Lung microvascular endothelial cell (primary cell): Measurements from ENCODE around the gene DNPH1. TPM values are rescaled to one million over a fixed set of nuclear protein-coding genes. Genes with fewer than 3 reads are reported as not detected.

Source experiments
- DNase-seq, 2 donors: peaks; one replicate each; pipeline versions ENCODE4 v3.0.0 to v3.0.0-alpha.2; 2010; ENCODE audit warnings: low read depth in 2 of 2
- total RNA-seq: library from RNA; depleted of rRNA; stranded (reverse); fragments of >200 nt; gene quantifications from 2 replicates; pipeline ENCODE4 v1.2.1, GENCODE V29; 2014

The DNPH1 gene
- total RNA-seq, 1 donor from 2014 or later: 26.8 TPM

DNA sequence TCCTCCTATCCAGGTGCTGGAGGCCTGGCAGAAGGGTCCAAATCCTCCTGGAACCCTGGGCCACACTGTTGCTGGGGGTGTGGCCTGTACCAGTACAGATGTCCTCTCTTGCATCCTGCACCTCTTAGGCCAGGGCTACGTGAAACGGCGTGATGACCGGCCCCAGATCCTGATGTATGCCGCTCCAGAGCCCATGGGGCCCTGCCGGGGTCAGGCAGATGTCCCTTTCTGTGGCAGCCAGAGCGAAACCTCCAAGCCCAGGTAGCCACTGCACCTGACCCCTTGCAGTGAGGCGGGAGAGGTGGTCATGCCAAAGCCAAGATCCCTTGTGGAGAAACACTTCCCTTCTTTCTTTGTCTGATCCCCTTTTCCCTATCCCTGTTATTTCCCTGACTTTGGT, 14.2 kb downstream of the DNPH1 start:
- no peak for DNase-seq

DNA sequence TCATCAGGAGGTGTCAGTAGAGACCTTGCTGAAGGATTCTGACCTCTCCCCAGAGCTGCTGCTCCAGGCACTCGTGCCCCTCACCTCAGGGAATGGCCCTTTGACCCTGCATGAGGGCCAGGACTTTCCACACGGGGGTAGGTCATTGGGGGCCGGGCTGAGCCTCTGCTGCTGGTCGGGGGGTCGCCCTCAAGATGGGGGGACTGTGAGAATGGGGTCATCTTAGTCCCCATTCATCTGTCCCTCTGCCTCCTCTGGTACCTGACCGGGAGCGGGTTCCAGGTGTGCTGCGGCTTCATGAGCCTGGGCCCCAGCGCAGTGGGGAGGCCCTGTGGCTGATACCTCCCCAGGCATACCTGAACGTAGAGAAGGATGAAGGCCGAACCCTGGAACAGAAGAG, 15.8 kb downstream of the DNPH1 start:
- DNase-seq: no peak

DNA sequence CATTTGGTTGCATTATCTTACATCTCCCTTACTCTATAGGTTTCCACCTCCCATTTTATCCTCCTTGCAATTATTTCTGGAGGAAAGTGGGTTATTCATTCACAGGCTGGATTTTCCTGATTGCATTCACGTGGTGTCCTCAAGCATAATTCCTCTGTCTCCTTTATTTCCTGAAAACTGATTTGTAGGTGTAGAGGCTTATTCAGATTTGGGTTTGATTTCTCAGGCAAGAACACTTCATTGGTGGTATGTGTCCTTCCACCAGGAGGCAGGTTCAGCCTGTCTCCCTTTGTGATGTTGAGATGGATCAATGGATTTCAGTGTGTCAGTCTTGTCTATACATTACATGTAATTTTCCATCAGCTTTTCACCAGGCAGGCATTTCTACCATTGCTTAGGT, 17.3 kb downstream of the DNPH1 start:
- DNase-seq: peak in 1 of 2 donors; percentile 48

DNA sequence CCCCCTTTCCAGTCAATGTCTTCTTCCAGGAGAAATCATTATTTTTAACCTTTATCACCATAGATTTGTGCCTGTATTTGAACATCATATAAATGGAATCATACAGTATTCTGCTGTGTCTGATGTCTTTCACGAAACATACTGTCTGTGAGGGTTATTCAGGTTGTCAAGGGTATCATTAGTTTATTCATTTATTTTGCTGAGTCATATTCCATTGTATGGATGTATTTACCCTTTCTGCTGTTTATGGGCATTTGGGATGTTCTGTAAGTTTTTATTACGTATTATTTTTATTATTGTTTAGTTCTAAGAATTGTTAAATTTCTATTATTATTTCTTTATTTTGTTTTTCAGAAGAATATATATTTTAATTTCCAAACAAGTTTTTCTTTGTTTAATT, 22.0 kb downstream of the DNPH1 start:
- no peak for DNase-seq

DNA sequence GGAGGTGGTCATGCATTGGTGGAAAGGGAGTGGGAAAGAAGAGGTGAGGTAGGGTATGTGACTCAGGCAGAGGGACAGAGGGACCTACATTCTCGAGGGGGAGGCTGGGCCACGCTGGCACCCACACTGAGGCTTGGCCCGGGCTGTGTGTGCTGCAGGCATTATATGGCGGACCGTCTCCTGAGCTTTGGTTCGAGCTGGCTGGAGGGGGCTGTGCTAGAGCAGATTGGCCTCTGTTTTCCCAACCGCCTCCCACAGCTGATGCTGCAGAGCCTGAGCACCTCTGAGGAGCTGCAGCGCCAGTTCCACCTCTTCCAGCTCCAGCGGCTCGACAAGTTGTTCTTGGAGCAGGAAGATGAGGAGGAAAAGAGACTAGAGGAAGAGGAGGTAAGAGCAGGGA, 23.4 kb downstream of the DNPH1 start:
- no peak for DNase-seq

DNA sequence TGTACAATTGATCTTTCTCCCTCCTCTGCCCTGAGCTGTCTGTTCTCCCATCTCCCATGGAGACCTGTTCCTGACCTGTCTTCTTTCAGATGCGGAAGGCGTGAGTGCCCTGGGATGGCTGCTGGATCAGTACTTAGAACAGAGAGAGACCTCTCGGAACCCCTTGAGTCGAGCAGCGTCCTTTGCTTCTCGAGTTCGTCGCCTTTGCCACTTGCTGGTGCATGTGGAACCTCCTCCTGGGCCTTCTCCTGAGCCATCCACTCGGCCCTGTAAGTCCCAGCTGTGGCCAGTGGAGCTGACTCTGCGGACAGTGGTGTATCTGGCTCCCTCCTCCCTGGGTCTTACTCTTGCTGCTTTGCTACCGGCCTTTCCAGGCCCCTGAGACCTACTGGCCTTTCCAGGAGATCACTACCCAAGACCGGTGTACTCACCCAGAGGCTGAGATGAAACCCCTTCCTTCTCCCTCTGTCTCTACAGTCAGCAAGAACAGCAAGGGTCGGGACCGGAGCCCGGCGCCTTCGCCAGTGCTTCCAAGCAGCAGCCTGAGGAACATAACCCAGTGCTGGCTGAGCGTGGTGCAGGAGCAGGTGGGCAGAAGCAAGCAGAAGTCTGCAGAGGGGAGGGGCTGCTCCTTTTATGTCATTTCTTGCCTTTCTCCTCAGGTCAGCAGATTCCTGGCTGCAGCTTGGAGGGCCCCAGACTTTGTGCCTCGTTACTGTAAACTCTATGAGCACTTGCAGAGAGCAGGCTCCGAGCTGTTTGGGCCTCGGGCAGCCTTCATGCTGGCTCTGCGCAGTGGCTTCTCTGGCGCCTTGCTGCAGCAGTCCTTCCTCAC, 24.8 kb downstream of the DNPH1 start:
- no peak for DNase-seq

DNA sequence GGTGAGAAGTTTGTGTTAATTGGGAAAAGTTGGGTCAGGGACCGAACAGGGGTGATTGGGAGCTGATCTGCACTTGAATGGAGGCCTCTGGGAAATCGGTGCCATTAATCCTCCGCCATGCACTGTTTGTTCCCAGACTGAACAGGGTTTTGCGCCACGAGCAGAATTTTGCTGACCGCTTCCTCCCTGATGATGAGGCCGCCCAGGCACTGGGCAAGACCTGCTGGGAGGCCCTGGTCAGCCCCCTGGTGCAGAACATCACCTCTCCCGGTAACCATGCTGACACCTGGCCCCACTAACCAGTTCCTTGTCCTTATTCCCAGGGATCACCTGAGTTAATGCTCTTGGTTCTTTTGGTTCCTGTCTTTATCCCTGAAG, 25.6 kb downstream of the DNPH1 start:
- no peak for DNase-seq

DNA sequence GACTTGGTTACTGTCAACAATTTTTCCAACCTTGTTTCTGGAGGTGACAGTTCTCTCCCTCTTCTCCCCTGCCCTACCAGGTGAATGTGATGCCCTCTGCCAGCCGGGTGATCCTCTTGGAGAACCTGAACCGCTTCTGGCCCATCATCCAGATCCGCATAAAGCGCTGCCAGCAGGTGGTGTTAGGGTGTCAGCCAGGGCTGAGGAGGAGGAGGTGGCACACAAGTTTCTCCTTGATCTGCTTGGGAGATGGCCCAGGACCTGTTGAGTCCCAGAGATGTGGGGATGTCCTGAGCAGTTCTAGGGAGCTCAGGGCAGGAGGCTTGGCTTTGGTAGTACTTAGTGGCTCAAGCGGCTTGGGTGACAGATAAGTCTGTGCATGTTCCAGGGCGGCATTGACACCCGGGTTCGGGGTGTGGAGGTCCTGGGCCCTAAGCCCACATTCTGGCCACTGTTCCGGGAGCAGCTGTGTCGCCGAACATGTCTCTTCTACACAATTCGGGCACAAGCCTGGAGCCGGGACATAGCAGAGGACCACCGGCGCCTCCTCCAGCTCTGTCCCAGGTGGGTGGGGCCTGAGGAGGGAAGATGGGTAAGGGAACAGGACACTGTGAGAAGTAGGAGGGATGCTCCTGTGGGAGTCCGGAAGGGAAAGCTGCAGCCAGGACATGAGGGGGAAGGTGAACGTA, 26.1 kb downstream of the DNPH1 start:
- DNase-seq: no peak

DNA sequence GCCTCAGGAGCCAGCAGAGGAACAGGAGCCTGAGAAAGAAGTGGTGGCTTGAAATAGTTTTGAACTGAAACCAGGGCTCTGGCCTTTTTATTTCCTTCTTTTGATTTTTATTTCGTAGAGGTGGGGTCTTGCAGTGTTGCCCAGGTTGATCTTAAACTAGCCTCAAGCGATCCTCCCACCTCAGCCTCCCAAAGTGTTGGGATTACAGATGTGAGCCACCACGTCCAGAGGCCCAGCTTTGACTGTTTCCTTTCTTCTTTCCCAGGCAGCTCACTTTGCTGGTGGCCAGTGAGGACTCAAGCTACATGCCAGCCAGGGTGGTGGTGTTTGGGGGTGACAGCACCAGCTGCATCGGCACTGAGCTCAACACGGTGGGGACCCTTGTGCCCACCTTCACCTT, 26.8 kb downstream of the DNPH1 start:
- no peak for DNase-seq

DNA sequence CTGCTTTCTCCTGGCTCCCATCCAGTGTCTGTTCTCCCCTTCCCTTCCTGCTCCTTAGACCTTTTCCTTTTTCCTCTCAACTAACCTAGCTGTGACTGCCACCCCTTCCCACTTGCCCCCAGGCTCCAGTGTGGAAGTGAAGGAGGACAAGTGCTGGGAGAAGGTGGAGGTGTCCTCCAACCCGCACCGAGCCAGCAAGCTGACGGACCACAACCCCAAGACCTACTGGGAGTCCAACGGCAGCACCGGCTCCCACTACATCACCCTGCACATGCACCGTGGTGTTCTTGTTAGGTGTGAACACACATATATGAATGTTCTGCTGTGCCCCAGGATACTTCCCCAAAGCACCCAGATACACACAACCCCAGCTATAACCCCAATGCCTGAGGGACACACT, 28.7 kb downstream of the DNPH1 start:
- no peak for DNase-seq

DNA sequence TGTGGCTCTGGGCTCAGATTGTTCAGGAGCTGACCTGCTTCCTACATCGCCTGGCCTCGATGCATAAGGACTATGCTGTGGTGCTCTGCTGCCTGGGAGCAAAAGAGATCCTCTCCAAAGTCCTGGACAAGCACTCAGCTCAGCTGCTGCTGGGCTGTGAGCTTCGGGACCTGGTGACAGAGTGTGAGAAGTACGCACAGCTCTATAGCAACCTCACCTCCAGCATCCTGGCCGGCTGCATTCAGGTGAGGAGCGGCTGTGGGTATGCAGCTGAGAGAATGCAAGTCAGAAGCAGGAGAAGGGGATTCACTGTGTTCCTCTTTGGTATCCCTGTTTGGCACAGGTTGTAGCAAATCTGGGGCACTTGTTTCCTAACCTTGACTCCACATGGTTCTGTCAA, 29.4 kb downstream of the DNPH1 start:
- no peak for DNase-seq

DNA sequence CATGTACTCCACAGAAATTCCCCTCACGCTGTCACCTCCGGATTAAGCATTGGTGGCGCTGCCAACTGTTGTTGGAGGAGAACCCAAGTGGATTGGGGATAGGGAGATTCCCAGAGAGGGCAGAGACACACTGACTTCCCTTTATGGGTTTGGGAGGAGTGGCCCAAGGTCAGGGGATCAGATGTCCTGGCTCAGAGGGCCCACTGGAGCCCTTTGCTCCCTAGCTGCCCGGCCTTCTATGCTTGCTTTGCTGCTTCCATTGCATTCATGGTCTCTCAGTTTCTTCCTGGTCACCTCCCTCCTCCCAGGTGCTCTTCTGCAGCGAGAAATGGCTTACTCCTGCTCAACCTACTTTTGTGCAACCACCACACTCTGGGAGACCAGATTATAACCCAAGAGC, 32.9 kb downstream of the DNPH1 start:
- no peak for DNase-seq

DNA sequence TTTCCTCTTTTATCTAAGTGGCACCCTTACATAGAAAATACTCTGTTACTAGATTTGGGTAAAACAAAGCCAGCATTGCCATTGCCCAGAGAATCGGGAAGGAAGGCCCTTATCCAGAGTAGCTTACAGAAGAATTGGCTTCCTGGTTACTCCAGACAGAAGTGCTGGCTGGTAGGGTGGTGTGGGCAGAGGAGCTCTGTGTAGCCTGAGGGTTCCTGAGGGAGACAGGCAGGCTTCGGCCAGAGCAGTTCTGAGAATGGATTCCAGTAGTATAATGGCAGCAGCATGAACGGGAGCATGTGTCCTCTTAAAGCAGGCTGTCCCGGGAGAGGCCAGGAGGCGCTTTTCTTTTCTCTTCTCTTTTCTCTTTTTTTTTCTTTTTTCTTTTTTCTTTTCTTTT, 35.4 kb downstream of the DNPH1 start:
- DNase-seq: no peak

DNA sequence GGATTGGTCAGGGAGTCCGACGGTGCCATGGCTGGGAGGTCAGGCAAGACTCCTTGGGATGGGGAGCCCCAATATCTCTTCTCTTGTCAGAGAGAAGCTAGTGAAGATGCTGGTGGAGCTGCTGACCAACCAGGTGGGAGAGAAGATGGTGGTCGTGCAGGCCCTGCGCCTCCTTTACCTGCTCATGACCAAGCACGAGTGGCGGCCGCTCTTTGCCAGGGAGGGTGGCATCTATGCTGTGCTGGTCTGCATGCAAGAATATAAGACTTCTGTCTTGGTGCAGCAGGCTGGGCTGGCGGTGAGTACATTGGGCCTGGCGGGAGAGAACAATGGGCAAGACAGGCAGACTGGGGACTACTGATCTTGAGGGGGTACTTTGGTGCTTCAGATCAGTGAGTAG, 36.4 kb downstream of the DNPH1 start:
- DNase-seq: no peak

DNA sequence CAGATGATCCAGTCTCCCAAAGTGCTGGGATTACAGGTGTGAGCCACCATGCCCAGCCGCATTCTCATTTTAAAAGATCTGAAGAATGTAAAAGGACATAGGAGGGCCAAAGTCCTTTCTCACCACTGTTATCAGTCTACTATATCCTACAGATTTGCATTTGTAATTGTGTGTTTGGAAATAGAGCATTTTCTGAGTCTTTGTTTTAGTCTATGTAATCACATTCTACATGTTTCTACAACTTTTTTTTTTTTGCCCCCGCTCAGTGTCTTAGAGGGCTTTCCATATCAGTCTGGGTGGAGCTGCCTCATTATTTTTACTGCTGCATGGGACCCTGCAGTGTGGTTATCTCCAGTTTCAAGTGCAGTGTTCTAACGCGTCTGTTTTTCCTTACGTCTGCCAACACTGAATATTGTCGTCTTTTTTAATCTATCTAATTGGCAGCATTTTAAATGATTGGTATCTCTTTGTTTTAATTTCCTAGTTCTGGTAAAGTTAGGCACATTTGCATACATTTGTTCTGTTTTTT, 39.4 kb downstream of the DNPH1 start:
- no peak for DNase-seq

DNA sequence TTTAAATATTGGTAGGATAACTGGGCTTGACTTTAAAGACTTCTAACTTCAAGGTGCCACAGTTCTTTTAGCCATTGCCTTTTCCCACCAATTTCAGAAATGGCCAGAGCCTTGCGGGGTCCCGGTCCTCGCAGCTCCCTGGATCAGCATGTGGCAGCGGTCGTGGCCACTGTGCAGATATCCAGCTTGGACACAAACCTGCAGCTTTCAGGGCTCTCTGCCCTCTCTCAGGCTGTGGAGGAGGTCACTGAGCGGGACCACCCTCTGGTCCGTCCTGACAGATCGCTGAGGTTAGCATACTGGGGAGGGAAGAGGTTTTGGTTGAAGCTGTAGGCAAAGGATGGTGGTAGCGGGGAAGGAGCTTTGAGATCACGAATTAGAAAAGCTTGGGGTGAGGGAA, 40.9 kb downstream of the DNPH1 start:
- DNase-seq: no peak

DNA sequence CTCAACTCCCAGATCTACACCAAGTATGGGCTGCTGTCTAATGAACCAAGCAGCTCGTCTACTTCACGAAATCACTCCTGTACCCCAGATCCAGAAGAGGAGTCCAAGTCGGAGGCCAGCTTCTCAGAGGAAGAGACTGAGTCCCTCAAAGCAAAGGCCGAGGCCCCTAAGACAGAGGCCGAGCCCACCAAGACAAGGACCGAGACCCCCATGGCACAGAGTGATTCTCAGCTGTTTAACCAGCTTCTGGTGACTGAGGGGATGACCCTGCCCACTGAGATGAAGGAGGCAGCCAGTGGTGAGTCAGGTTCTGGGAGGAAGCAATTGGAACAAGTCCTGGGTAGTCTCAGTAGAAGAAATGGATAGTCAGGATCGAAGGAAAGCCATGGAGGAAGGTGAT, 41.5 kb downstream of the DNPH1 start:
- no peak for DNase-seq

DNA sequence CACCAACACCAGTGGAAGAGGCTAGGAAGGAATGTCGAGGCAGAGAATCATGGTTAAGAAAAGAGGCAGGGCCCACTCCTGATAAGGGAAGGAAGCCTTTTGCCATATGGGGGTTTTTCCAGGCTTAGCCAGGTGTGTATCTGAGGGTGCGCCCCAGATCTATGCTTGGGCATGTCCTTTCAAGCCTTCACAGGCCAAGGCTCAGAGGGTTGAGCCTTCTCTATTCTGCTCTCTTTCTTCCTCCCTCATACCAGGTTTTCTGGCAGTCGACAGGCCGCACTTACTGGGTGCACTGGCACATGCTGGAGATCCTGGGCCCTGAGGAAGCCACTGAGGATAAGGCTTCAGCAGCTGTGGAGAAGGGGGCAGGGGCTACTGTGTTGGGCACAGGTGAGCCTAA, 42.6 kb downstream of the DNPH1 start:
- no peak for DNase-seq

DNA sequence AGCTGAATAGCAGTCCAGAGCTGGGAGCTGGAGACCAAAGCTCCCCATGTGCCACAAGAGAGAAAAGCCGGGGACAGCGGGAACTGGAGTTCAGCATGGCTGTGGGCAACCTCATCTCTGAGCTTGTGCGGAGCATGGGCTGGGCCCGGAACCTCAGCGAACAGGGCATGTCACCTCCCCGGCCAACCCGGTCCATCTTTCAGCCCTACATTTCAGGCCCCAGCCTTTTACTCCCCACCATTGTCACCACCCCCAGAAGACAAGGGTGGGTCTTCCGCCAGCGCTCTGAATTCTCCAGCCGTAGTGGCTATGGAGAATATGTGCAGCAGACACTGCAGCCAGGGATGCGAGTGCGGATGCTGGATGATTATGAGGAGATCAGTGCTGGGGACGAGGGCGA, 43.3 kb downstream of the DNPH1 start:
- DNase-seq: no peak

DNA sequence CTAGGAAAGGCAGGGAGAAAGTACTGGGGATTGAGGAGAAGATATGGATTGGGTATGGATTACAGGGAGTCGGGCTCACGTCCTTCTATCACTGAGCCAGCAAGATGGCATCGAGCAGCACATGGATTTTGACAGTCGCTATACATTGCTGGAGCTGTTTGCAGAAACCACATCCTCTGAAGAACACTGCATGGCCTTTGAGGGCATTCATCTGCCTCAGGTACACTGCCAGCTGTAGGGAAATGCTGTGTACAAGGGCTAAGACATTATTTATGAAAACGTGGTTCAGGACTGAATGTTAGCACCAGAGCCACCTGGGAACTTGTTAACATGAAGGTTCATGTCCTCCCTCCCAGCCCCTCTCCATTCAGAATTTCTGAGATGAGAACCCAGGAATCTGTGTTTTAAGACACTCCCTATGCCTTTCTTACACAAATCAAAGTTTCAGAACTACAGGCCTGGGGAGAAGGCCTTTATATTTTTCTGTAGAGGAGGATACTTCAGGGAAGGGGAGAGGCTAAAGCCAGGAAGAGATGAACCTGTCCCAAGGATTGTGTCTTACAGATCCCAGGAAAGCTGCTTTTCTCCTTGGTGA, 43.8 kb downstream of the DNPH1 start:
- no peak for DNase-seq

DNA sequence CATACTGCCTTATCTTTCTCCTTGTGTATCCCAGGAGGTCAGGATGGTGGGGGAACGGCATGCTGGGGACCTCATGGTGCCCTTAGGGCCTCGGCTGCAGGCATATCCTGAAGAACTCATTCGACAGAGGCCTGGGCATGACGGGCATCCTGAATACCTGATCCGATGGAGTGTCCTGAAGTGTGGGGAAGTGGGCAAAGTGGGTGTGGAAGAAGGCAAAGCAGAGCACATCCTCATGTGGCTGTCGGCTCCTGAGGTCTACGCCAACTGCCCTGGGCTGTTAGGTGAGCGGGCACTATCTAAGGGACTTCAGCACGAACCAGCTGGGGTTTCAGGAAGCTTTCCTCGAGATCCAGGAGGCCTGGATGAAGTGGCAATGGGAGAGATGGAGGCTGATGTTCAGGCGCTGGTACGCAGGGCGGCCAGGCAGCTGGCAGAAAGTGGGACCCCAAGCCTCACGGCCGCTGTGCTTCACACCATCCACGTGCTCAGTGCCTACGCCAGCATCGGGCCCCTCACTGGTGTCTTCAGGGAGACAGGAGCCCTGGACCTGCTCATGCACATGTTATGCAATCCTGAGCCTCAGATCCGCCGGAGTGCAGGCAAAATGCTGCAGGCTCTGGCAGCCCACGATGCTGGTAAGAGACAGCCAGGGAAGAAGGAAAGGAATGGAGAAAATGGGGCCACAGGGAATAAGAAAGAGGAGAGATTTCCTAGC, 44.9 kb downstream of the DNPH1 start:
- DNase-seq: no peak

DNA sequence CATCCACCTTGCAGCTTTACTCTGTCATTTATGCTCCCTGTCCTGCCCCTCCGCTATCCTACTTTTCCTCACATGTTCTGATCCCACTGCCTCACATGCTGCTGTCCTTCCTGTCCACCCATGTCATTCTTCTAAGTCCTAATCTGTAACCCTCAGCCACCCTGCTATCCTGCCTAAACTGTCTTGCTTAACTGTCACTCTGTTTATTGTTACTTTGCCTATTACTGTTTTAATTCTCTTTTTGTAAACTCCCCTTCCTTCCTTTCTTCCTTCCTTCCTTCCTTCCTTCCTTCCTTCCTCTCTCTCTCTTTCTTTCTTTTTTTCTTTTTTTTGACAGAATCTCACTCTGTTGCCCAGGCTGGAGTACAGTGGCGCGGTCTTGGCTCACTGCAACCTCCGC, 45.8 kb downstream of the DNPH1 start:
- DNase-seq: no peak
